ENCODE data around the gene ALOX5AP. TPM values are rescaled to one million over a fixed set of nuclear protein-coding genes. Genes with fewer than 3 reads are reported as not detected.

ALOX5AP gene
- total RNA-seq, 1 donor from 2014 or later = 4.5 TPM

- Mint-ChIP-seq H3K9me3 (ENCODE audit: unreplicated experiment) (no peaks in the 10 kb centered on the region), H3K36me3 (ENCODE audit: low read depth, unreplicated experiment) (no peaks in the 10 kb centered on the region), H3K4me3 (ENCODE audit: unreplicated experiment) (no peak overlapping the region), H3K27ac (ENCODE audit: unreplicated experiment) (no peak overlapping the region), H3K4me1 (ENCODE audit: low read depth, unreplicated experiment) (peaks cover 29% of the 10 kb centered on the region), H3K27me3 (ENCODE audit: low read depth, unreplicated experiment) (peaks cover 2% of the 10 kb centered on the region)
- peak overlapping the region; percentile 29 for H2AFZ ChIP-seq (ENCODE audit: low read depth, low read length)
- H3K79me2 ChIP-seq (ENCODE audit: insufficient read depth, low read length) = no peaks in the 10 kb centered on the region
- no peak overlapping the region for H3K4me3 ChIP-seq (ENCODE audit: insufficient read depth, low read depth, low read length)
- FAIRE-seq (no peak), DNase-seq (ENCODE audit: low read depth) (peak; percentile 77)
- no peak for TF ChIP-seq EZH2 (IDR thresholded peaks at IDR 0.05; ENCODE audit: insufficient read depth, low read length)
- TF ChIP-seq, protein P1, sequence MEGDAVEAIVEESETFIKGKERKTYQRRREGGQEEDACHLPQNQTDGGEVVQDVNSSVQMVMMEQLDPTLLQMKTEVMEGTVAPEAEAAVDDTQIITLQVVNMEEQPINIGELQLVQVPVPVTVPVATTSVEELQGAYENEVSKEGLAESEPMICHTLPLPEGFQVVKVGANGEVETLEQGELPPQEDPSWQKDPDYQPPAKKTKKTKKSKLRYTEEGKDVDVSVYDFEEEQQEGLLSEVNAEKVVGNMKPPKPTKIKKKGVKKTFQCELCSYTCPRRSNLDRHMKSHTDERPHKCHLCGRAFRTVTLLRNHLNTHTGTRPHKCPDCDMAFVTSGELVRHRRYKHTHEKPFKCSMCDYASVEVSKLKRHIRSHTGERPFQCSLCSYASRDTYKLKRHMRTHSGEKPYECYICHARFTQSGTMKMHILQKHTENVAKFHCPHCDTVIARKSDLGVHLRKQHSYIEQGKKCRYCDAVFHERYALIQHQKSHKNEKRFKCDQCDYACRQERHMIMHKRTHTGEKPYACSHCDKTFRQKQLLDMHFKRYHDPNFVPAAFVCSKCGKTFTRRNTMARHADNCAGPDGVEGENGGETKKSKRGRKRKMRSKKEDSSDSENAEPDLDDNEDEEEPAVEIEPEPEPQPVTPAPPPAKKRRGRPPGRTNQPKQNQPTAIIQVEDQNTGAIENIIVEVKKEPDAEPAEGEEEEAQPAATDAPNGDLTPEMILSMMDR (IDR thresholded peaks at IDR 0.05; ENCODE audit: insufficient read depth, low read depth, low read length) = no peak
- peak overlapping the region; percentile 43 for H3K9ac ChIP-seq (ENCODE audit: low read length)
- no peaks in the 10 kb centered on the region for H4K20me1 ChIP-seq (ENCODE audit: insufficient read depth, low read length)
- H3K36me3 ChIP-seq (ENCODE audit: insufficient read depth, low read length) = no peaks in the 10 kb centered on the region
- peak overlapping the region; percentile 49 for H3K4me2 ChIP-seq (ENCODE audit: low read length)
- H3K4me1 ChIP-seq (ENCODE audit: insufficient read depth, low read length) = peaks cover 47% of the 10 kb centered on the region
- no peaks in the 10 kb centered on the region for H3K27me3 ChIP-seq (ENCODE audit: insufficient read depth, low read length)
- H3K9me3 ChIP-seq (ENCODE audit: insufficient read depth, low read depth, low read length) = no peaks in the 10 kb centered on the region
- H3K27ac ChIP-seq (ENCODE audit: low read depth, low read length) = peak overlapping the region; percentile 60
Measured at GRCh38 chr13:30798776-30799355, 63.5 kb downstream of the ALOX5AP start.

DNA sequence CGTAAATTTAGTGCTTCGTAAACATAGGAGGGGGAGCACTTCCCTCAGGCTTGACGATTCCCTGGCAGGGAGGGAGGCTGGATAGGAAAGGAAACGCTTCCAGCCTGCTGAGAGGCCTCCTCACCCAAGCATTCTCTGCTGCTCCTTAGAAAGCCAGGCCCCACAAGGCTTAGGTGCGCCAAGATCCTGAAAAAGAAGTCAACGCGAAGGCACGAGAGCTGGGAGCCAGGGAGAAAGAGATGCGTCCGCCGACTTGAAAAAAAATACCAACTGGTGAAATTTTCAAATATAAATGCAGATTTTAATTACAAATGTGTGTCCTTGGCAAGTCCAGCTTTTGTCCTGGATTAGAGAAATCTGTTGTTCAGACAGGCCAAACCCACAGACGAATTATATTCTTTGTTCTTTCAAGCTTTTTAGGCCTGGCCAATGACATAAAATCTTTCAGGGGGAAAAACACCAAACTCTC is 64.0 kb downstream of the ALOX5AP start:
- peak overlapping the region; percentile 71 for H3K27ac Mint-ChIP-seq (ENCODE audit: unreplicated experiment)
- H3K27me3 ChIP-seq (ENCODE audit: insufficient read depth, low read length) = no peaks in the 10 kb centered on the region
- H3K9ac ChIP-seq (ENCODE audit: low read length) = peak overlapping the region; percentile 43
- H3K36me3 ChIP-seq (ENCODE audit: insufficient read depth, low read length) = no peaks in the 10 kb centered on the region
- no peaks in the 10 kb centered on the region for H3K36me3 Mint-ChIP-seq (ENCODE audit: low read depth, unreplicated experiment)
- no peak overlapping the region for H3K4me3 Mint-ChIP-seq (ENCODE audit: unreplicated experiment)
- no peaks in the 10 kb centered on the region for H3K9me3 ChIP-seq (ENCODE audit: insufficient read depth, low read depth, low read length)
- peak overlapping the region; percentile 60 for H3K27ac ChIP-seq (ENCODE audit: low read depth, low read length)
- no peaks in the 10 kb centered on the region for H3K9me3 Mint-ChIP-seq (ENCODE audit: unreplicated experiment)
- H3K4me1 Mint-ChIP-seq (ENCODE audit: low read depth, unreplicated experiment) = peaks cover 32% of the 10 kb centered on the region
- H4K20me1 ChIP-seq (ENCODE audit: insufficient read depth, low read length) = no peaks in the 10 kb centered on the region
- H3K4me2 ChIP-seq (ENCODE audit: low read length) = peak overlapping the region; percentile 49
- no peak overlapping the region for H3K4me3 ChIP-seq (ENCODE audit: insufficient read depth, low read depth, low read length)
- peak overlapping the region; percentile 29 for H2AFZ ChIP-seq (ENCODE audit: low read depth, low read length)
- no peak for TF ChIP-seq EZH2 (IDR thresholded peaks at IDR 0.05; ENCODE audit: insufficient read depth, low read length)
- TF ChIP-seq, protein P1 (IDR thresholded peaks at IDR 0.05; ENCODE audit: insufficient read depth, low read depth, low read length) = no peak
- no peak for FAIRE-seq
- no peaks in the 10 kb centered on the region for H3K79me2 ChIP-seq (ENCODE audit: insufficient read depth, low read length)
- H3K4me1 ChIP-seq (ENCODE audit: insufficient read depth, low read length) = peaks cover 47% of the 10 kb centered on the region
- no peak for DNase-seq (ENCODE audit: low read depth)
- peaks cover 2% of the 10 kb centered on the region for H3K27me3 Mint-ChIP-seq (ENCODE audit: low read depth, unreplicated experiment)

- DNase-seq (ENCODE audit: low read depth) = no peak
- H3K4me3 ChIP-seq (ENCODE audit: insufficient read depth, low read depth, low read length) = no peak overlapping the region
- Mint-ChIP-seq H3K4me1 (ENCODE audit: low read depth, unreplicated experiment) (peaks cover 32% of the 10 kb centered on the region), H3K27me3 (ENCODE audit: low read depth, unreplicated experiment) (peaks cover 2% of the 10 kb centered on the region), H3K9me3 (ENCODE audit: unreplicated experiment) (no peaks in the 10 kb centered on the region), H3K36me3 (ENCODE audit: low read depth, unreplicated experiment) (no peaks in the 10 kb centered on the region), H3K4me3 (ENCODE audit: unreplicated experiment) (no peak overlapping the region), H3K27ac (ENCODE audit: unreplicated experiment) (no peak overlapping the region)
- peak overlapping the region; percentile 43 for H3K9ac ChIP-seq (ENCODE audit: low read length)
- no peak for FAIRE-seq
- H3K27ac ChIP-seq (ENCODE audit: low read depth, low read length) = no peak overlapping the region
- no peaks in the 10 kb centered on the region for H3K27me3 ChIP-seq (ENCODE audit: insufficient read depth, low read length)
- no peaks in the 10 kb centered on the region for H3K9me3 ChIP-seq (ENCODE audit: insufficient read depth, low read depth, low read length)
- no peaks in the 10 kb centered on the region for H3K36me3 ChIP-seq (ENCODE audit: insufficient read depth, low read length)
- H4K20me1 ChIP-seq (ENCODE audit: insufficient read depth, low read length) = no peaks in the 10 kb centered on the region
- no peaks in the 10 kb centered on the region for H3K79me2 ChIP-seq (ENCODE audit: insufficient read depth, low read length)
- no peak overlapping the region for H3K4me2 ChIP-seq (ENCODE audit: low read length)
- peaks cover 48% of the 10 kb centered on the region for H3K4me1 ChIP-seq (ENCODE audit: insufficient read depth, low read length)
- no peak overlapping the region for H2AFZ ChIP-seq (ENCODE audit: low read depth, low read length)
- TF ChIP-seq, protein P1 (IDR thresholded peaks at IDR 0.05; ENCODE audit: insufficient read depth, low read depth, low read length) = no peak
- TF ChIP-seq EZH2 (IDR thresholded peaks at IDR 0.05; ENCODE audit: insufficient read depth, low read length) = no peak
Measured at GRCh38 chr13:30800107-30800506, 64.8 kb downstream of the ALOX5AP start.

Data from astrocyte (in vitro differentiated cells and primary cell).